Upper lobe of left lung (tissue), 4 donors: Measurements from ENCODE around the gene DDX10.

ENCODE experiments used
- CTCF ChIP-seq, 6 experiments: fragments of 450-650 bp in 4 of 6; fragments of 200-600 bp in 2 of 6; sonication (generic) in 2 of 6; IDR thresholded peaks; one replicate each; pipeline ENCODE4 v1.5.1; 2016 to 2019; ENCODE audit warnings: antibody characterized with exemption in 6 of 6
- EP300 ChIP-seq, 4 donors: sonication (generic); formaldehyde crosslinking; IDR thresholded peaks; one replicate each; pipeline ENCODE4 v1.5.1; 2017; ENCODE audit warnings: antibody characterized with exemption in 4 of 4, control low read depth in 2 of 4

GRCh38 chr11:108679045-108679444 is 14.2 kb downstream of the DDX10 start:
- TF ChIP-seq CTCF (IDR thresholded peaks at IDR 0.05) (no peak), EP300 (IDR thresholded peaks at IDR 0.05) (no peak)
